Activated T-cell treated with anti-CD3 and anti-CD28 coated beads, Interleukin-2, amount 50 U/mL, for 72 hours (primary cell): ENCODE measurements around the gene BOLA2B. TPM values are rescaled to one million over a fixed set of nuclear protein-coding genes. Genes with fewer than 3 reads are reported as not detected.

Experiments
- ATAC-seq, 2 donors: fragments of 150-1000 bp; cut with Tn5 transposase; replicated peaks in 1 of 2; 2 replicates each; pipeline ENCODE4 v1.10.0; 2021; ENCODE audit warnings: moderate library complexity in 2 of 2, mild to moderate bottlenecking in 1 of 2
- DNase-seq, 2 donors: peaks; one replicate each; pipeline ENCODE4 v3.0.0; 2021 to 2022; ENCODE audit warnings: mixed read lengths in 1 of 2
- H3K27ac Mint-ChIP-seq: one replicate; pipeline ENCODE4 v1.8.0; 2022; ENCODE audit warnings: mild to moderate bottlenecking, moderate library complexity, mixed read lengths
- H3K27me3 Mint-ChIP-seq: one replicate; pipeline ENCODE4 v1.8.0; 2022; ENCODE audit warnings: low read depth, mixed read lengths
- H3K36me3 Mint-ChIP-seq, 2 donors: one replicate each; pipeline ENCODE4 v1.8.0; 2022; ENCODE audit warnings: mixed read lengths in 2 of 2, mild to moderate bottlenecking in 1 of 2; ENCODE audit not compliant: insufficient read depth in 2 of 2
- H3K4me1 Mint-ChIP-seq: one replicate; pipeline ENCODE4 v1.8.0; 2022; ENCODE audit warnings: low read depth, mixed read lengths
- H3K4me3 Mint-ChIP-seq, 2 donors: one replicate each; pipeline ENCODE4 v1.8.0; 2022; ENCODE audit warnings: mild to moderate bottlenecking in 2 of 2, mixed read lengths in 2 of 2, moderate library complexity in 2 of 2
- H3K9me3 Mint-ChIP-seq, 2 donors: one replicate each; pipeline ENCODE4 v1.8.0; 2022; ENCODE audit warnings: mixed read lengths in 2 of 2
- total RNA-seq, 2 donors: library from RNA; stranded (reverse); gene quantifications; one replicate each; pipeline ENCODE4 v1.2.3, GENCODE V29; 2022

BOLA2B gene
- total RNA-seq, 2 donors from 2014 or later = 73.7 to 87.3 TPM

GRCh38 chr16:30145657-30146056, 47.8 kb downstream of the BOLA2B start:
- Mint-ChIP-seq H3K36me3 (peaks cover 3 to 9% of the 10 kb centered on the region in 2 donors), H3K27ac (no peak overlapping the region), H3K9me3 (peaks cover 3% of the 10 kb centered on the region in 2 donors), H3K4me1 (peaks cover 18% of the 10 kb centered on the region), H3K4me3 (no peak overlapping the region), H3K27me3 (no peaks in the 10 kb centered on the region)
- no peak for DNase-seq
- ATAC-seq = no peak

DNA sequence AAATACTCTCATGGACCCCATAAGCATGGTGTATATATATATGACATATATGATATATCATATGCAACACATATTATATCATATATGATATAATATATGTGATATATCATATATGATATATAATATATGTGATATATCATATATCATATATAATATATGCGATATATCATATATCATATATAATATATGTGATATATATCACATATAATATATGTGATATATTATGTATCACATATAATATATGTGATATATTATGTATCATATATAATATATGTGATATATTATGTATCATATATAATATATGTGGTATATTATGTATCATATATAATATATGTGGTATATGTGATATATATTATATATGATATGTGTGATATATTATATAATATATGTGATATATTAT, 48.5 kb downstream of the BOLA2B start:
- no peak overlapping the region for H3K4me3 Mint-ChIP-seq
- H3K36me3 Mint-ChIP-seq = peaks cover 3 to 9% of the 10 kb centered on the region in 2 donors
- no peak for DNase-seq
- no peak overlapping the region for H3K27ac Mint-ChIP-seq
- H3K9me3 Mint-ChIP-seq = peaks cover 3% of the 10 kb centered on the region in 2 donors
- no peaks in the 10 kb centered on the region for H3K27me3 Mint-ChIP-seq
- ATAC-seq = no peak
- H3K4me1 Mint-ChIP-seq = peaks cover 24% of the 10 kb centered on the region

DNA sequence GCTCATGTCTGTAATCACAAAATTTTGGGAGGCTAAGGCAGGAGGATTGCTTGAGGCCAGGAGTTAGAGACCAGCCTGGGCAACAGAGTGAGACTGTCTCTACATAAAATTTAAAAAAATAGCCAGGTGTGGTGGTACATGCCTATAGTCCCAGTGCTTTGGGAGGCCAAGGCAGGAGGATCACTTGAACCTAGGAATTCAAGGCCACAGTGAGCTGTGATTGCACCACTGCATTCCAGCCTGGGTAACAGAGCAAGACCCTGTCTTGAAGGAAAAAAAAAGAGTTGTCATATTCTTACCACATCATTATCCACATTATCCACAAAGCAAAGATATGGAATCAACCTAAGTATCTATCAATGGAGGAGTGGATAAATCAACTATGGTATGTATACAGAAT, 49.4 kb downstream of the BOLA2B start:
- ATAC-seq (no peak), DNase-seq (no peak)
- no peak overlapping the region for H3K4me3 Mint-ChIP-seq
- no peaks in the 10 kb centered on the region for H3K9me3 Mint-ChIP-seq
- peaks cover 33% of the 10 kb centered on the region for H3K4me1 Mint-ChIP-seq
- H3K27ac Mint-ChIP-seq = no peak overlapping the region
- H3K36me3 Mint-ChIP-seq = peaks cover 0 to 2% of the 10 kb centered on the region in 2 donors
- H3K27me3 Mint-ChIP-seq = no peaks in the 10 kb centered on the region

DNA sequence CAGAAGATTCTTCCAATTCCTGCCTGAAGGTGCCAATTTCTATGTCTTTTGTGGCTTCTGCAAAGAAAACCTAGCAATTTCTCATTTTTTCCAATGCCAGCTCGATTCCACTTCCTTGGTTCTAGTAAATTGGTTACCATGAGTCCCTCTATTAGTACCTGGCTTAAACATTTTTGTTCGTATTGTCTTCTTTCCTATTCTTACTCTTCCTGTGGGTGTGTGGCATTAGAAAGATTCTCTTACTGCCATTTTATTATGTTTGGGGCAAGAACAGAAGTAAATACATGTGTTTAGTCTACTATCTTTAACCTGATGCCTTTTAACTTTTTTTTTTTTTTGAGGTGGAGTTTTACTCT, 50.1 kb downstream of the BOLA2B start:
- no peaks in the 10 kb centered on the region for H3K27me3 Mint-ChIP-seq
- no peaks in the 10 kb centered on the region for H3K9me3 Mint-ChIP-seq
- H3K36me3 Mint-ChIP-seq = no peaks in the 10 kb centered on the region
- peaks cover 38% of the 10 kb centered on the region for H3K4me1 Mint-ChIP-seq
- ATAC-seq = no peak
- no peak for DNase-seq
- no peak overlapping the region for H3K4me3 Mint-ChIP-seq
- H3K27ac Mint-ChIP-seq = peak overlapping the region; percentile 28

Other genes starting within 250 kb of the BOLA2B start
- 10 to 100 TPM; 84.5 to 84.7 TPM for gene TMEM219, start 231.6 kb downstream of the BOLA2B start, total RNA-seq
- gene TAOK2, start 219.8 kb downstream of the BOLA2B start, total RNA-seq = 10 to 100 TPM; 31.1 to 35.0 TPM
- gene HIRIP3, start 198.0 kb downstream of the BOLA2B start, total RNA-seq = 10 to 100 TPM; 38.8 to 45.8 TPM
- gene INO80E, start 197.4 kb downstream of the BOLA2B start, total RNA-seq = 100 to 1,000 TPM in 1 of 2 donors, 10 to 100 TPM in 1; 98.5 to 116 TPM
- gene DOC2A, start 182.6 kb downstream of the BOLA2B start, total RNA-seq = under 1 TPM in 1 of 2 donors, not detected in 1; 0.43 TPM
- not detected for gene C16orf92, start 170.5 kb downstream of the BOLA2B start, total RNA-seq
- 1 to 10 TPM; 4.5 to 6.9 TPM for gene TLCD3B, start 162.4 kb downstream of the BOLA2B start, total RNA-seq
- 100 to 1,000 TPM; 857 to 918 TPM for gene ALDOA, start 127.9 kb downstream of the BOLA2B start, total RNA-seq
- gene PPP4C, start 117.7 kb downstream of the BOLA2B start, total RNA-seq = 100 to 1,000 TPM; 114 to 124 TPM
- gene TBX6, start 101.7 kb downstream of the BOLA2B start, total RNA-seq = 1 to 10 TPM; 4.2 to 5.8 TPM
- 10 to 100 TPM; 60.2 to 77.8 TPM for gene YPEL3, start 97.5 kb downstream of the BOLA2B start, total RNA-seq
- gene GDPD3, start 80.1 kb downstream of the BOLA2B start, total RNA-seq = 10 to 100 TPM; 13.9 to 20.5 TPM
- gene MAPK3, start 70.4 kb downstream of the BOLA2B start, total RNA-seq = 100 to 1,000 TPM in 1 of 2 donors, 10 to 100 TPM in 1; 84.8 to 103 TPM
- gene CORO1A, start 10.1 kb downstream of the BOLA2B start, total RNA-seq = 100 to 1,000 TPM; 843 to 987 TPM
- gene SLX1A, start 209 bp upstream of the BOLA2B start, total RNA-seq = 100 to 1,000 TPM in 1 of 2 donors, 10 to 100 TPM in 1; 48.1 to 129 TPM
- 10 to 100 TPM; 16.6 to 20.1 TPM for gene SULT1A3, start 5.6 kb upstream of the BOLA2B start, total RNA-seq
- gene NPIPB13, start 54.8 kb upstream of the BOLA2B start, total RNA-seq = 10 to 100 TPM; 18.5 to 20.4 TPM
- gene CD2BP2, start 161.6 kb upstream of the BOLA2B start, total RNA-seq = 10 to 100 TPM; 61.9 to 63.5 TPM
- gene TBC1D10B, start 176.8 kb upstream of the BOLA2B start, total RNA-seq = 10 to 100 TPM; 48.0 to 50.7 TPM
- 1 to 10 TPM in 1 of 2 donors, not detected in 1; 2.0 TPM for gene MYL11, start 181.1 kb upstream of the BOLA2B start, total RNA-seq
- gene SEPTIN1, start 188.9 kb upstream of the BOLA2B start, total RNA-seq = 100 to 1,000 TPM; 223 to 233 TPM
- gene ZNF48, start 201.8 kb upstream of the BOLA2B start, total RNA-seq = 10 to 100 TPM; 10.5 to 13.1 TPM
- 1 to 10 TPM; 5.8 to 6.3 TPM for gene ZNF771, start 213.9 kb upstream of the BOLA2B start, total RNA-seq
- 10 to 100 TPM; 56.5 to 78.8 TPM for gene DCTPP1, start 236.4 kb upstream of the BOLA2B start, total RNA-seq